Endothelial cell of umbilical vein (primary cell): Measurements from ENCODE around the gene KCND2. TPM values are rescaled to one million over a fixed set of nuclear protein-coding genes. Genes with fewer than 3 reads are reported as not detected.

Experiments used
- BruUV-seq: library from RNA; stranded (reverse); fragments of 400-500 nt; replicated peaks from 2 replicates; lab custom pipeline; 2021; lab: Mats Ljungman, UMichigan
- CTCF ChIA-PET: fragments of 300-600, 350-600 bp; sonication (Branson Sonifier 250); formaldehyde crosslinking; loops from one replicate; lab custom pipeline; 2021; ENCODE audit warnings: antibody characterized with exemption, inconsistent platforms; lab: Charles Lee
- POLR2A ChIA-PET: fragments of 300-600, 350-600 bp; sonication (Branson Sonifier 250); formaldehyde crosslinking; loops from one replicate; lab custom pipeline; 2021; ENCODE audit warnings: antibody characterized with exemption, inconsistent platforms; lab: Charles Lee
- DNase-seq: peaks from one replicate; pipeline ENCODE4 v3.0.0-alpha.2; 2011; ENCODE audit warnings: low read depth, low spot score
- FAIRE-seq: peaks from 2 replicates; lab custom pipeline; 2011; peaks lifted over from hg19 to GRCh38; lab: Jason Lieb, UNC
- H2AFZ ChIP-seq: 2 replicates; pipeline ENCODE4 v1.6.0; 2012; ENCODE audit warnings: low read depth, low read length, control low read depth, inconsistent platforms
- H3K27ac ChIP-seq: 2 replicates; pipeline ENCODE4 v1.5.1; 2011; ENCODE audit warnings: low read depth, mild to moderate bottlenecking, control low read depth, low read length, moderate library complexity; ENCODE audit not compliant: insufficient read depth
- H3K27me3 ChIP-seq, 2 experiments: 2 replicates each; pipeline versions ENCODE4 v1.6.0 to v1.6.1; 2011; ENCODE audit warnings: low read length in 2 of 2, mixed read lengths in 1 of 2; ENCODE audit not compliant: control insufficient read depth in 2 of 2, insufficient read depth in 2 of 2
- H3K36me3 ChIP-seq, 2 experiments: 2 replicates in 1 of 2; 3 replicates in 1 of 2; pipeline ENCODE4 v1.5.1; 2011; ENCODE audit warnings: low read length in 2 of 2, mild to moderate bottlenecking in 1 of 2, moderate library complexity in 1 of 2; ENCODE audit not compliant: control insufficient read depth in 2 of 2, insufficient read depth in 2 of 2; ENCODE audit errors: extremely low read depth in 1 of 2
- H3K4me1 ChIP-seq: 3 replicates; pipeline ENCODE4 v1.5.1; 2011; ENCODE audit warnings: mild to moderate bottlenecking, low read length; ENCODE audit not compliant: control insufficient read depth, insufficient read depth; ENCODE audit errors: extremely low read depth
- H3K4me2 ChIP-seq: 2 replicates; pipeline ENCODE4 v1.6.1; 2011; ENCODE audit warnings: low read length, control low read depth, mixed read lengths; ENCODE audit not compliant: insufficient read depth
- H3K4me3 ChIP-seq, 3 experiments: fragments of 200-600 bp in 1 of 3; sonication (generic), shearing (Covaris generic) in 1 of 3; replicated peaks in 1 of 3; 2 replicates each; pipeline ENCODE4 v1.5.1; 2011 to 2016; ENCODE audit warnings: control low read depth in 3 of 3, low read length in 3 of 3, mild to moderate bottlenecking in 2 of 3, inconsistent platforms in 1 of 3, low read depth in 1 of 3, moderate library complexity in 1 of 3; ENCODE audit not compliant: insufficient read depth in 1 of 3
- H3K79me2 ChIP-seq: 2 replicates; pipeline ENCODE4 v1.6.0; 2012; ENCODE audit warnings: low read length, inconsistent platforms; ENCODE audit not compliant: control insufficient read depth, insufficient read depth
- H3K9ac ChIP-seq: replicated peaks from 2 replicates; pipeline ENCODE3; 2011; ENCODE audit warnings: low read length, control low read depth; ENCODE audit not compliant: insufficient read depth; ENCODE audit errors: extremely low read depth
- H3K9me1 ChIP-seq: replicated peaks from 3 replicates; pipeline ENCODE4 v1.6.0; 2011; ENCODE audit warnings: mild to moderate bottlenecking, low read length; ENCODE audit not compliant: control insufficient read depth, insufficient read depth; ENCODE audit errors: extremely low read depth
- H3K9me3 ChIP-seq: replicated peaks from 2 replicates; pipeline ENCODE4 v1.5.1; 2012; ENCODE audit warnings: low read length, inconsistent platforms; ENCODE audit not compliant: control insufficient read depth, insufficient read depth
- H4K20me1 ChIP-seq: replicated peaks from 2 replicates; pipeline ENCODE3; 2011; ENCODE audit warnings: mild to moderate bottlenecking, low read length; ENCODE audit not compliant: control insufficient read depth, insufficient read depth; ENCODE audit errors: extremely low read depth
- FOS ChIP-seq: IDR thresholded peaks from 2 replicates; pipeline ENCODE4 v1.6.1; 2011; ENCODE audit warnings: mild to moderate bottlenecking, low read length, moderate library complexity, borderline replicate concordance; ENCODE audit not compliant: insufficient read depth
- GATA2 ChIP-seq: IDR thresholded peaks from 2 replicates; pipeline ENCODE4 v1.7.0; 2011; ENCODE audit warnings: low read depth, mild to moderate bottlenecking, moderate library complexity, mixed read lengths, low read length; ENCODE audit not compliant: insufficient read length, insufficient read depth
- JUN ChIP-seq: IDR thresholded peaks from 2 replicates; pipeline ENCODE4 v1.6.1; 2011; ENCODE audit warnings: borderline replicate concordance, low read depth; ENCODE audit not compliant: insufficient read length, insufficient read depth
- MAX ChIP-seq: IDR thresholded peaks from 2 replicates; pipeline ENCODE4 v1.6.1; 2011; ENCODE audit not compliant: insufficient read depth, insufficient read length
- MYC ChIP-seq: IDR thresholded peaks from one replicate; pipeline ENCODE4 v1.6.1; 2011; ENCODE audit warnings: mild to moderate bottlenecking, low read depth, low read length
- POLR2AphosphoS5 ChIP-seq: IDR thresholded peaks from 2 replicates; pipeline ENCODE4 v1.6.1; 2012; ENCODE audit warnings: low read depth, mild to moderate bottlenecking, control low read depth, low read length, moderate library complexity; ENCODE audit not compliant: insufficient read depth
- dilution Hi-C: fragments of 300-500 bp; cut with MboI; formaldehyde crosslinking; loops from one replicate; pipeline ENCODE4 v1.15.0; 2019; ENCODE audit warnings: low sequenced_read_pairs; ENCODE audit not compliant: extremely low pct_ligation_motif_present
- intact Hi-C: fragments of 100-400 bp; cut with micrococcal nuclease; formaldehyde crosslinking; loops from one replicate; pipeline ENCODE4 v1.10.0; 2022
- polyA plus RNA-seq, 4 experiments: library from polyadenylated mRNA; depleted of rRNA in 3 of 4; stranded (reverse) in 3 of 4; unstranded in 1 of 4; fragments of >200 nt; gene quantifications; 2 replicates each; pipeline versions ENCODE4 v1.2.1 to v1.2.3, GENCODE V29; 2011 to 2012; ENCODE audit warnings: missing spikeins in 1 of 4
- total RNA-seq: library from RNA; stranded (reverse); gene quantifications from 2 replicates; pipeline ENCODE4 v1.2.3, GENCODE V29; 2021

Gene KCND2
- total and polyA plus RNA-seq, 2 donors (not counting 3 experiments of a cell fraction or from before 2014, with no cell fraction given) = not detected

GRCh38 chr7:120436487-120437060, 163.6 kb downstream of the KCND2 start:
- no peaks in the 10 kb centered on the region for H3K36me3 ChIP-seq
- no peak for FAIRE-seq
- dilution Hi-C loops = no loop called here
- H3K4me3 ChIP-seq = no peak overlapping the region
- intact Hi-C loops = no loop called here
- no peak overlapping the region for H2AFZ ChIP-seq
- no peak overlapping the region for H3K4me2 ChIP-seq
- H3K79me2 ChIP-seq = no peaks in the 10 kb centered on the region
- DNase-seq = no peak
- POLR2A ChIA-PET = no interaction called here
- TF ChIP-seq MAX (no peak), JUN (no peak), FOS (no peak), GATA2 (no peak), POLR2AphosphoS5 (no peak)
- BruUV-seq = no TSS peak
- no peaks in the 10 kb centered on the region for H3K9me3 ChIP-seq
- CTCF ChIA-PET = no interaction called here
- no peak overlapping the region for H3K27ac ChIP-seq
- no peak overlapping the region for H3K9ac ChIP-seq
- H3K27me3 ChIP-seq = no peaks in the 10 kb centered on the region
- H3K4me1 ChIP-seq = no peaks in the 10 kb centered on the region
- H4K20me1 ChIP-seq = no peaks in the 10 kb centered on the region
- no peaks in the 10 kb centered on the region for H3K9me1 ChIP-seq

- Histone ChIP-seq H2AFZ (no peak overlapping the region), H3K4me1 (no peaks in the 10 kb centered on the region), H3K9ac (no peak overlapping the region), H4K20me1 (no peaks in the 10 kb centered on the region), H3K27ac (no peak overlapping the region), H3K4me3 (no peak overlapping the region), H3K9me1 (no peaks in the 10 kb centered on the region), H3K9me3 (no peaks in the 10 kb centered on the region), H3K27me3 (no peaks in the 10 kb centered on the region), H3K4me2 (no peak overlapping the region), H3K79me2 (no peaks in the 10 kb centered on the region), H3K36me3 (no peaks in the 10 kb centered on the region)
- dilution Hi-C loops = no loop called here
- ChIA-PET POLR2A (no interaction called here), CTCF (no interaction called here)
- intact Hi-C loops = no loop called here
- FAIRE-seq (no peak), DNase-seq (no peak)
- TF ChIP-seq GATA2 = no peak
- TF ChIP-seq MYC = no peak
- BruUV-seq = no TSS peak
Measured at GRCh38 chr7:120441850-120442249, 168.9 kb downstream of the KCND2 start.
